Adrenal gland (tissue), 5 donors: ENCODE measurements around the gene USP7.

Experiments
- POLR2A ChIP-seq, 2 donors: fragments of 450-650 bp; IDR thresholded peaks; one replicate each; pipeline ENCODE4 v1.6.1; 2017; ENCODE audit warnings: antibody characterized with exemption in 2 of 2, mild to moderate bottlenecking in 2 of 2, moderate library complexity in 1 of 2
- TF ChIP-seq, protein P1 (sequence below), 6 experiments: fragments of 450-650 bp in 4 of 6; fragments of 200-600 bp in 2 of 6; sonication (generic) in 1 of 6; IDR thresholded peaks; 1 replicate in 5 of 6; 2 replicates in 1 of 6; pipeline versions ENCODE4 v1.5.1 to v1.8.0; 2016 to 2021; ENCODE audit warnings: antibody characterized with exemption in 6 of 6, mild to moderate bottlenecking in 2 of 6, moderate library complexity in 1 of 6
- donor health status: DM: no; HTN: no; CAD: no.

DNA sequence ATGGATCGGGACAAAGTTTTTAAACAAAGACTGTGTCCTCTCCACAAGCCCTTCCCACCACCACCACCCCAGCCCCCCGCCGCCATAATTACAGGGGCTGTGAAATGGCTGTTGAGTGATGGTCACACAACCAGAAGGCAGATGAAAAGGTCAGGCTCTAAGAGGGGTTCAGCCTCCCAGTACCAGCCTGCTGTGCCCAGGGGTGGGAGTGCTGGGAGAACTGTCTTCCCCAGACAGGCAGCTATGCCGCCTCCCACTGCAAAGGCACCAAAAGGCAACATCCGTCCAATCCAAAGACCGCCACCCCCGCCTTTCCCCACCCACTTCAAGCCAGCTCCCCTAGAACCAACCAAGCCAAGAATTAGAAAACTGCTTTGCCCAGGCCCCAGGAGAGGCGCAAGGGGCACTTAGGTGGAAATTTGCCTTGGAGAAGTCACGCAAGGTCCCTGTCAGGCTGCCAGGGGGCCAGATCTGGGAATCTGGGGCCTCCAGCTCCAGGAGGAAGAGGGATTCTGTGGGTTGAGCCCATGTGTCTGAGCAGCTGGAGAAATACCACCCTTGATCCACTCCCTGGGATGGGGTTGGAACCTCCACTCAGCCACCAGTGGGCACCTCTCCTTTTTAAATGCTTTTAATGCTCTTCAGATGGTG is 109.3 kb downstream of the USP7 start:
- TF ChIP-seq, protein P1, sequence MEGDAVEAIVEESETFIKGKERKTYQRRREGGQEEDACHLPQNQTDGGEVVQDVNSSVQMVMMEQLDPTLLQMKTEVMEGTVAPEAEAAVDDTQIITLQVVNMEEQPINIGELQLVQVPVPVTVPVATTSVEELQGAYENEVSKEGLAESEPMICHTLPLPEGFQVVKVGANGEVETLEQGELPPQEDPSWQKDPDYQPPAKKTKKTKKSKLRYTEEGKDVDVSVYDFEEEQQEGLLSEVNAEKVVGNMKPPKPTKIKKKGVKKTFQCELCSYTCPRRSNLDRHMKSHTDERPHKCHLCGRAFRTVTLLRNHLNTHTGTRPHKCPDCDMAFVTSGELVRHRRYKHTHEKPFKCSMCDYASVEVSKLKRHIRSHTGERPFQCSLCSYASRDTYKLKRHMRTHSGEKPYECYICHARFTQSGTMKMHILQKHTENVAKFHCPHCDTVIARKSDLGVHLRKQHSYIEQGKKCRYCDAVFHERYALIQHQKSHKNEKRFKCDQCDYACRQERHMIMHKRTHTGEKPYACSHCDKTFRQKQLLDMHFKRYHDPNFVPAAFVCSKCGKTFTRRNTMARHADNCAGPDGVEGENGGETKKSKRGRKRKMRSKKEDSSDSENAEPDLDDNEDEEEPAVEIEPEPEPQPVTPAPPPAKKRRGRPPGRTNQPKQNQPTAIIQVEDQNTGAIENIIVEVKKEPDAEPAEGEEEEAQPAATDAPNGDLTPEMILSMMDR (IDR thresholded peaks at IDR 0.05) = no peak
- TF ChIP-seq POLR2A (IDR thresholded peaks at IDR 0.05) = no peak
